Brain microvascular endothelial cell (primary cell): ENCODE measurements around the gene BTBD7.

Experiments
- DNase-seq: peaks from one replicate; pipeline ENCODE4 v3.0.0-alpha.2; 2020
- H3K27ac ChIP-seq: fragments of 250-450 bp; sonication (Bioruptor Pico); 2 replicates; pipeline ENCODE4 v1.5.1; 2020; ENCODE audit warnings: mild to moderate bottlenecking, moderate library complexity
- H3K27me3 ChIP-seq: fragments of 250-450 bp; sonication (Bioruptor Pico); replicated peaks from 2 replicates; pipeline ENCODE4 v1.5.1; 2020; ENCODE audit warnings: mild to moderate bottlenecking
- H3K36me3 ChIP-seq: fragments of 250-450 bp; sonication (Bioruptor Pico); replicated peaks from 2 replicates; pipeline ENCODE4 v1.5.1; 2020; ENCODE audit warnings: mild to moderate bottlenecking
- H3K4me3 ChIP-seq: 2 replicates; pipeline ENCODE4 v1.5.1; 2011; ENCODE audit warnings: low read depth, mild to moderate bottlenecking, control low read depth, low read length, moderate library complexity
- CTCF ChIP-seq: IDR thresholded peaks from 2 replicates; pipeline ENCODE4 v1.5.1; 2011; ENCODE audit warnings: low read depth, mild to moderate bottlenecking, moderate library complexity, low read length, control low read depth, inconsistent platforms; ENCODE audit errors: missing control alignments
- in situ Hi-C: cut with HindIII; loops from 2 replicates; pipeline ENCODE4 v1.10.0; 2017; ENCODE audit warnings: low sequenced_read_pairs, low pct_ligation_motif_present

BTBD7 gene

GRCh38 chr14:93318927-93319326 is 13.9 kb downstream of the BTBD7 start:
- TF ChIP-seq CTCF: no peak
- DNase-seq: peak; percentile 48
- Histone ChIP-seq H3K27me3 (no peaks in the 10 kb centered on the region), H3K27ac (peak overlapping the region; percentile 54), H3K4me3 (no peak overlapping the region), H3K36me3 (no peaks in the 10 kb centered on the region)
- in situ Hi-C loops: no loop called here

GRCh38 chr14:93317875-93318807 is 14.7 kb downstream of the BTBD7 start:
- H3K36me3 ChIP-seq: no peaks in the 10 kb centered on the region
- no peaks in the 10 kb centered on the region for H3K27me3 ChIP-seq
- no peak for TF ChIP-seq CTCF
- H3K4me3 ChIP-seq: no peak overlapping the region
- DNase-seq: peak; percentile 71
- peak overlapping the region; percentile 54 for H3K27ac ChIP-seq
- in situ Hi-C loops: no loop called here

- peak overlapping the region; percentile 54 for H3K27ac ChIP-seq
- TF ChIP-seq CTCF: no peak
- no peaks in the 10 kb centered on the region for H3K27me3 ChIP-seq
- H3K4me3 ChIP-seq: no peak overlapping the region
- DNase-seq: no peak
- in situ Hi-C loops: no loop called here
- no peaks in the 10 kb centered on the region for H3K36me3 ChIP-seq
Observed at GRCh38 chr14:93317210-93317874, 15.5 kb downstream of the BTBD7 start.

GRCh38 chr14:93316716-93317115 is 16.1 kb downstream of the BTBD7 start:
- Histone ChIP-seq H3K36me3 (no peaks in the 10 kb centered on the region), H3K27me3 (no peaks in the 10 kb centered on the region), H3K4me3 (no peak overlapping the region), H3K27ac (no peak overlapping the region)
- TF ChIP-seq CTCF: no peak
- no peak for DNase-seq
- in situ Hi-C loops: no loop called here

- Histone ChIP-seq H3K27ac (no peak overlapping the region), H3K27me3 (no peaks in the 10 kb centered on the region), H3K36me3 (no peaks in the 10 kb centered on the region), H3K4me3 (no peak overlapping the region)
- in situ Hi-C loops: no loop called here
- TF ChIP-seq CTCF: no peak
- DNase-seq: no peak
Observed at GRCh38 chr14:93315575-93315974, 17.3 kb downstream of the BTBD7 start.
